ENCODE data around the gene RAB11FIP5. TPM values are rescaled to one million over a fixed set of nuclear protein-coding genes. Genes with fewer than 3 reads are reported as not detected.
A peak's percentile ranks its signal among the peaks of the same experiment; 100 is the strongest.

The RAB11FIP5 gene
- total and polyA plus RNA-seq, 2 donors (not counting 3 experiments of a cell fraction or from before 2014, with no cell fraction given), result 36.6 to 47.0 TPM

DNA sequence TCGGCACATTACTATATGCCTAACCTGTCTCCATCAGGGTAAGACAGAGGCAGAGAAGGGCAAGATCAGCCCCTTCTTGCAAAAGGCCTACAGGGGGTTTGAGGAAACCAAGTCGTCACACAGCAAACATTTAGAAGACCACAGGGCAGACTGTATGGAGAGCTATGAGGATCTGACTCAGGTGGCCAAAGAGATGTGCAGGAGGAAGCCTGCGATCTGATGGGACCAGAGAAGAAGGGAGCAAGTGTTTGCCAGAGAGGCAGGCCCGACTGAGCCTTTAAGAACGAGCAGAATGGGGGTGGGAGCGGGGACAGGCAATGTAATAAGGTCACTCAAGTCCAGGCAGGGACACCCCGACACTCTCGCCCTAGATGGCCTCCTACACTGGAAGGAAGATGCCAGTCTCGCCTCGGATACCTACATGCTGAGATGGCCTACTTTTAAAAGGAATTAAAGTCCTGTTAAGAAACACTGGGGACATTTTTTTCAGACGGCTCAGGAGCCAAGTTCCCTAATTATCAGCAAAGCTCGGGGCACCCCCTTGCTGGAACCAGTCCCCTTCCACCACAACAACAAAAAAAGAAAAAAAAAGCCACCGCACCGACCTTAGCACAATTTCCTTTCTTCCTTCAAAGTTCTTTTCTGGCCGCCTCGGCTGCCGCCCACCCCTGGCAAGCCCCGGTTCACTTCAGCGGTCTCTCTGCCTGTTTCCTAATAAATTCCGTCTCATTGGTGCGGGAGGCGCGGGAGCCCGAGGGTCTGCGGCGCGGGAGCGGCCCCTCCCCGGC is 42.7 kb downstream of the RAB11FIP5 start:
- TF ChIP-seq POLR2A (IDR thresholded peaks at IDR 0.05; ENCODE audit: low read depth, low read length), result no peak
- TF ChIP-seq, protein P1, sequence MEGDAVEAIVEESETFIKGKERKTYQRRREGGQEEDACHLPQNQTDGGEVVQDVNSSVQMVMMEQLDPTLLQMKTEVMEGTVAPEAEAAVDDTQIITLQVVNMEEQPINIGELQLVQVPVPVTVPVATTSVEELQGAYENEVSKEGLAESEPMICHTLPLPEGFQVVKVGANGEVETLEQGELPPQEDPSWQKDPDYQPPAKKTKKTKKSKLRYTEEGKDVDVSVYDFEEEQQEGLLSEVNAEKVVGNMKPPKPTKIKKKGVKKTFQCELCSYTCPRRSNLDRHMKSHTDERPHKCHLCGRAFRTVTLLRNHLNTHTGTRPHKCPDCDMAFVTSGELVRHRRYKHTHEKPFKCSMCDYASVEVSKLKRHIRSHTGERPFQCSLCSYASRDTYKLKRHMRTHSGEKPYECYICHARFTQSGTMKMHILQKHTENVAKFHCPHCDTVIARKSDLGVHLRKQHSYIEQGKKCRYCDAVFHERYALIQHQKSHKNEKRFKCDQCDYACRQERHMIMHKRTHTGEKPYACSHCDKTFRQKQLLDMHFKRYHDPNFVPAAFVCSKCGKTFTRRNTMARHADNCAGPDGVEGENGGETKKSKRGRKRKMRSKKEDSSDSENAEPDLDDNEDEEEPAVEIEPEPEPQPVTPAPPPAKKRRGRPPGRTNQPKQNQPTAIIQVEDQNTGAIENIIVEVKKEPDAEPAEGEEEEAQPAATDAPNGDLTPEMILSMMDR (IDR thresholded peaks at IDR 0.05; ENCODE audit: extremely low read depth in 1 of 2, insufficient read depth in 1 of 2, low read depth in 1 of 2, low read length in 2 of 2), result no peak
- TF ChIP-seq, protein P2, sequence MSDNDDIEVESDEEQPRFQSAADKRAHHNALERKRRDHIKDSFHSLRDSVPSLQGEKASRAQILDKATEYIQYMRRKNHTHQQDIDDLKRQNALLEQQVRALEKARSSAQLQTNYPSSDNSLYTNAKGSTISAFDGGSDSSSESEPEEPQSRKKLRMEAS (IDR thresholded peaks at IDR 0.05; ENCODE audit: insufficient read depth, insufficient read length), result no peak
- no peak for TF ChIP-seq GATA2 (IDR thresholded peaks at IDR 0.05; ENCODE audit: insufficient read depth, insufficient read length, low read depth, low read length)
- no peak for TF ChIP-seq MYC (IDR thresholded peaks at IDR 0.05; ENCODE audit: low read depth, low read length)

More for the DNA sequence above, 42.7 kb downstream of the RAB11FIP5 start:
- H2AFZ ChIP-seq (ENCODE audit: low read depth, low read length), result no peak overlapping the region
- peak overlapping the region; percentile 67 for H3K27ac ChIP-seq (ENCODE audit: insufficient read depth, low read depth, low read length)
- CTCF ChIA-PET, result interaction anchor here (1.3 kb wide), 1 partner anchor 41 kb away, joined by 3 read pairs; no protein-coding TSS in a partner anchor
- FAIRE-seq (peak; percentile 55), DNase-seq (ENCODE audit: low read depth, low spot score) (peak; percentile 48)
- peaks cover 3 to 5% of the 10 kb centered on the region in 2 experiments for H3K36me3 ChIP-seq (ENCODE audit: control insufficient read depth in 2 of 2, extremely low read depth in 1 of 2, insufficient read depth in 2 of 2, low read length in 2 of 2)
- H3K79me2 ChIP-seq (ENCODE audit: control insufficient read depth, insufficient read depth, low read length), result peaks cover 36% of the 10 kb centered on the region
- H3K27me3 ChIP-seq (ENCODE audit: control insufficient read depth in 2 of 2, insufficient read depth in 2 of 2, low read length in 2 of 2), result no peaks in the 10 kb centered on the region
- BruUV-seq (replicated peaks), result TSS peak; percentile 3
- dilution Hi-C loops (cut with MboI; ENCODE audit: extremely low pct_ligation_motif_present, low sequenced_read_pairs), result no loop called here
- no peaks in the 10 kb centered on the region for H3K9me1 ChIP-seq (replicated peaks; ENCODE audit: control insufficient read depth, extremely low read depth, insufficient read depth, low read length)
- peak overlapping the region; percentile 85 for H3K9ac ChIP-seq (replicated peaks; ENCODE audit: extremely low read depth, insufficient read depth, low read length)
- peak overlapping the region; percentile 77 to 86 (median 80) for H3K4me3 ChIP-seq (replicated peaks in 1 of 3; ENCODE audit: insufficient read depth in 1 of 3, low read depth in 1 of 3, low read length in 3 of 3)
- POLR2A ChIA-PET, result no interaction called here
- H3K4me2 ChIP-seq (ENCODE audit: insufficient read depth, low read length), result peak overlapping the region; percentile 78
- no peaks in the 10 kb centered on the region for H3K9me3 ChIP-seq (replicated peaks; ENCODE audit: control insufficient read depth, insufficient read depth, low read length)
- H3K4me1 ChIP-seq (ENCODE audit: control insufficient read depth, extremely low read depth, insufficient read depth, low read length), result peaks cover 16% of the 10 kb centered on the region
- intact Hi-C loops (cut with micrococcal nuclease), result loop anchor here (2.0 kb wide), 1 partner anchor 55 kb away; no protein-coding TSS in a partner anchor
- no peaks in the 10 kb centered on the region for H4K20me1 ChIP-seq (replicated peaks; ENCODE audit: control insufficient read depth, extremely low read depth, insufficient read depth, low read length)
